Medulla oblongata (tissue), 1 donor: ENCODE results near the gene ATG10.

Experiments
- DNase-seq: peaks from one replicate; pipeline ENCODE4 v3.0.0-alpha.2; 2015; ENCODE audit errors: extremely low spot score

ATG10 gene

GRCh38 chr5:82274343-82275211 is 302.8 kb downstream of the ATG10 start:
- DNase-seq: no peak

DNA sequence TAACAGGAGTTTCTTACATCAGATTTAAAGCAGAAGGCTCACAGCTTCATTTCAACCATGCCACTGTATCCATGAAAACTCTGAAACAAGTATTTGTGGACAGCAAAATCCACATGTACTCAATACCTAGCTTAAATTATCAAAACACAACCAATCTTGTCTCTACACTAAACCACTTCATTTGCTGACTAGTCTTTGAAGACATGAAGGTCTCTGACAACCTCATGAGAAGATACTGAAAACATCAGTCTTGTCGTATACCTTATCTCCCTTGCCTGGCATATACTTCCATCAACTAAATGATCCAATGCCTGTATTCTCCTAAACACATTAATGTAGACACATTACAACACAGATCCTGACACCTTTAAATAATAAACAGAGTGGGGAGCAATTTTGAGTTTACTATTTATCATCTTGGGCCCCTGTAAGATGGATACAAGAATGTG is 303.4 kb downstream of the ATG10 start:
- DNase-seq: no peak

GRCh38 chr5:82276800-82277612 is 305.2 kb downstream of the ATG10 start:
- DNase-seq: no peak

GRCh38 chr5:82277613-82277986 is 305.8 kb downstream of the ATG10 start:
- DNase-seq: no peak

DNA sequence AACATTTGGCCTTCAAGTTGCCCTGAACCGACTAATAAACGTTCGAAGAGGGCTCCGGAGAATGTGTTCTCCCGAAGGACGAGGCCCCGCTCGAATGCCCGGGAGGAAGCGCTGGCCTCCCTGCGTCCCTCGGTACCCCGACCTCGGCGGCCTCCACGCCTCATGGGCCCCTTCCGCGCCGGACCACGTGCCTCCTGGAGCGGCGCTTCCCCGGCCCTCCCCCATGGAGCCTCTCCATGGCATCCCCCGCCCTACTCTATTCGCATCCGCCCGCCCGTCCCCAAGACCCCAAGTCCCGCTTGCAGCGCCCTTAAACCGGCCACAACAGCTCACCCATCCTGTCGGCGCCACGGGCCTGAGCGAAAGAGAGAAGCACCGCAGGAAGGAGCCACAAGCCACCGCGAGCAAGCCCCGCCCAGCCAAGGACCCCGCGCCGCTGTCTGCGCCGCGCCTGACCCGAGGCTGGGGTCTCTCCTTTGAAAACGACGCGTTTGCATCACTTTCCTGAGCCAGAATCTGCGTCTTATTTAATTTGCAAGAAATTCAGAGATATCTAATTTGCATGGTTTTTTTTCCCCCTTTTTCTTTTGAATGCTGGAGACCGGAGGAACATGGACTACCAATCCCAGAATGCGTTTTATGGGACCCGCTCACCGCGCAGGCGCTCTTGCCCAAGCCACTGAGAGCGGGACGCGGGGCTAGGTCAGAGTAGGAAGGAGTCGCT is 306.3 kb downstream of the ATG10 start, which contains the start of gene RPS23:
RPS23 (minus strand) TSS at position 368 of the 724 bp plus-strand sequence; CDS start at position 337, 31 bp downstream.
- DNase-seq: peak; percentile 97

GRCh38 chr5:82278711-82279370 is 307.0 kb downstream of the ATG10 start:
- no peak for DNase-seq

- no peak for DNase-seq
Observed at GRCh38 chr5:82283893-82284292, 312.1 kb downstream of the ATG10 start.

- no peak for DNase-seq
Observed at GRCh38 chr5:82285206-82285605, 313.4 kb downstream of the ATG10 start.

- DNase-seq: no peak
Observed at GRCh38 chr5:82287625-82288024, 315.8 kb downstream of the ATG10 start.

GRCh38 chr5:82290005-82290404 is 318.2 kb downstream of the ATG10 start:
- no peak for DNase-seq

DNA sequence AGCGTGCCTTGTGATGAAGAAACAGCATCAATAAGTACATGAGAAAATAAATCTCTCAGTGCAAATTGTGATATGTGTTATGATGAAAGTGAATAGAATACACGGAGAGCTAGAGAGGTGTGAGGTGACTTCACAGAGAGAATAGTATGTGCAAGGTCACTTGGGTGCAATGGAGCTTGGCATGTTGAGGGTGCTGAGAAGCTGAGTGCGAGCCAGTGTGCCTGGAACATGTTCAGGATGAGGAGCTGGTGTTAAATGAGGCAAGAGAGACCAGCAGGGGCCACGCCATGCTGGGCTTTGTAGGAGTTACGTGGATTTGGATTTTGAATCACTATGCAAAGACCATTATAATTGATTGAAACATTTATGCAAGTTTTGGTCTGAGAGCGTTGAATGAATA is 319.1 kb downstream of the ATG10 start:
- no peak for DNase-seq

DNA sequence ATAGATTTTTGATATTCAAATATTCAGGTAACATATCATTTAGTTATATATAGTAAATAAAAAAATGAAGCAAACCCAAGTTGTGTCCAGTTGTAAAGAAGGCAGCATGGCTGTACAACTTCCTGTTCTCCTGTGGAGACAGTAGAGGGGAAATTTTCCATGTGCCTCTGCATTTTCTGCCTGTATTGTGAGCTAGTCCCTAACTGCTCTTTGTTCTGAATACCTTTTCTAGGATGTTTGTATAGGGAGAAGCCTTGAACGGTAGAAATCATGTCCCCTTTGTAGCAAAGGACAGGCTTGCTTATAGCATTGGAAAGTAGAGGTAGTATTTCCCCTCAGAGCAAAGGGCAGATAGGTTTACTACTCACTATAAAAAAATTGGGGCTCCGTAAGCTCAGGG is 319.6 kb downstream of the ATG10 start:
- DNase-seq: no peak

DNA sequence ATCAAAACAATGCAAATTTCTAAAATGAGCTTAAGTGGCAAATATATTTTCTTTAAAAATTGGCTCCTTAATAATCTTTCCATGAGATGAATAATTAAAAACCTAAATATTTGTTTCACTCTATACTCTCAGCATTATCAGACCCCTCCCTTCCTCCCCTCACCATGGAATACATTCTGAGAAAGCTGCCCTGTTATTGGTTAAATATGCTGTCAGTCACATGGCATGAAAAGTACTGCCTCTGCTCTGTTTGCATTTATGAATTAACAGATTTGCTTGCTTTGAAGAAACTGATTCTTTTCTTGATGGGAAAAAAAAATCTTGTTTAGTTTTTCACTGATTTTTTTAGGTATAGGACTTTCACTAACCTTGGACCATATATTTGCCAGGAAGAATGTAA is 323.3 kb downstream of the ATG10 start:
- no peak for DNase-seq

GRCh38 chr5:82295959-82296531 is 324.2 kb downstream of the ATG10 start:
- DNase-seq: no peak

DNA sequence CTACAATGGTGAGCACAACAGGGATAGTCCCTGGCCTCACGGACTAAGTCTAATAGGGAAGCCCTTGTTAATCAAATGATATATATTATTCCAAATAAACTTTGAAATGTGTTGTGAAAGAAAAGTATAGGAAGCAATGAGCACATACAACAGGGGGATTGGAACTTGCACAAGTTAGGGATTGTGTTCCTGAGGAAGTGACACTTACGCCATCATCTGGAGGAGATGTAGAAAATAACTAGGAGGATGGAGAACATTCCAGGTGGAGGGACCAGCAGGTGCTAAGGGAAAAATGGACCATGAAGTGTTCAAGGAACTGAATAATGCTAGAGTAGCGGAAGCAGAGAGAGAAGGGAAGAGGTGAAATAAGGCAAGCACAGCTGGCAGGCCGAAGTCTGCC is 325.1 kb downstream of the ATG10 start:
- DNase-seq: no peak

GRCh38 chr5:82297711-82298110 is 325.9 kb downstream of the ATG10 start:
- no peak for DNase-seq

GRCh38 chr5:82298668-82299067 is 326.8 kb downstream of the ATG10 start:
- no peak for DNase-seq

DNA sequence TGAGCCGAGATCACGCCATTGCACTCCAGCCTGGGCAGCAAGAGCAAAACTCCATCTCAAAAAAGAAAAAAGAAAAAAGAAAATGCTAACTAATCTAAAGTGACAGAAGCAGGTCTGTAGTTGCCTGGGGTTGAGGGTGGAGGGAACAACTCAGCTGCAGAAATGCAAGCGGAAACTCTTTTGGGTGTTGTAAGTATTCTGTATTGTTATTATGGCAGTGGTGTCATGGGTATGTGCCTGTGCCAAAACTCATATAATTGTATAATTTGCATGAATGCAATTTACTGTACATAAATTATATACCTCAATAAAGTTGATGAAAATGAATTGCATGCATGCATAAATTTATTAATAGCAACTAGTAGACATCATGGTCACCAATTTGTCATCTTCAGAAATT is 329.4 kb downstream of the ATG10 start:
- DNase-seq: no peak
